Immature natural killer cell (primary cell): ENCODE results near the gene SLC9B2. TPM values are rescaled to one million over a fixed set of nuclear protein-coding genes. Genes with fewer than 3 reads are reported as not detected.
"Not testable (repeated sequence)": the region's sequence is repeated elsewhere in the genome, so short reads cannot be mapped to it uniquely, and the experiment has no call there.

Source experiments
- DNase-seq, 3 donors: peaks; one replicate each; pipeline ENCODE4 v3.0.0; 2022; ENCODE audit warnings: mixed read lengths in 1 of 3
- H3K27ac Mint-ChIP-seq, 6 donors: one replicate each; pipeline ENCODE4 v1.8.0; 2020; ENCODE audit warnings: mixed read lengths in 6 of 6, mild to moderate bottlenecking in 5 of 6, inconsistent platforms in 4 of 6, moderate library complexity in 3 of 6
- H3K27me3 Mint-ChIP-seq, 3 donors: one replicate each; pipeline ENCODE4 v1.8.0; 2020 to 2021; ENCODE audit warnings: low read depth in 3 of 3, mild to moderate bottlenecking in 3 of 3, mixed read lengths in 3 of 3, moderate library complexity in 3 of 3, inconsistent platforms in 1 of 3
- H3K36me3 Mint-ChIP-seq, 3 donors: one replicate each; pipeline ENCODE4 v1.8.0; 2020; ENCODE audit warnings: mixed read lengths in 3 of 3, inconsistent platforms in 2 of 3, mild to moderate bottlenecking in 2 of 3
- H3K4me1 Mint-ChIP-seq, 2 donors: one replicate each; pipeline ENCODE4 v1.8.0; 2020; ENCODE audit warnings: inconsistent platforms in 2 of 2, mild to moderate bottlenecking in 2 of 2, mixed read lengths in 2 of 2, moderate library complexity in 1 of 2
- H3K4me3 Mint-ChIP-seq, 5 donors: one replicate each; pipeline ENCODE4 v1.8.0; 2020; ENCODE audit warnings: mild to moderate bottlenecking in 5 of 5, mixed read lengths in 5 of 5, inconsistent platforms in 3 of 5, moderate library complexity in 3 of 5
- H3K9me3 Mint-ChIP-seq, 6 donors: one replicate each; pipeline ENCODE4 v1.8.0; 2020; ENCODE audit warnings: mild to moderate bottlenecking in 6 of 6, mixed read lengths in 6 of 6, inconsistent platforms in 4 of 6, moderate library complexity in 3 of 6
- polyA plus RNA-seq, 3 donors: library from polyadenylated mRNA; unstranded; fragments of 300-500 nt; fragmentation: Illumina TruSeq; gene quantifications; one replicate each; pipeline ENCODE4 v1.2.3, GENCODE V29; 2021

The SLC9B2 gene
- polyA plus RNA-seq, 3 donors from 2014 or later = 8.9 to 15.7 (median 9.8) TPM

- DNase-seq = no peak
- Mint-ChIP-seq H3K4me1 (peaks cover 22 to 25% of the 10 kb centered on the region in 2 donors), H3K36me3 (peaks cover 4 to 7% (median 5%) of the 10 kb centered on the region in 3 donors), H3K9me3 (no peaks in the 10 kb centered on the region), H3K27me3 (peaks cover 2 to 14% (median 10%) of the 10 kb centered on the region in 3 donors), H3K4me3 (no peak overlapping the region), H3K27ac (peak overlapping the region in 1 of 6 donors; percentile 24)
Observed at GRCh38 chr4:103021120-103021519, 55.4 kb downstream of the SLC9B2 start.

- no peaks in the 10 kb centered on the region for H3K9me3 Mint-ChIP-seq
- H3K27me3 Mint-ChIP-seq = peaks cover 2 to 14% (median 10%) of the 10 kb centered on the region in 3 donors
- peaks cover 22 to 25% of the 10 kb centered on the region in 2 donors for H3K4me1 Mint-ChIP-seq
- H3K36me3 Mint-ChIP-seq = no peaks in the 10 kb centered on the region
- peak; percentile 93 to 94 (median 93) for DNase-seq
- H3K4me3 Mint-ChIP-seq = peak within 1 kb of the TSS; percentile 91 to 98 (median 97)
- H3K27ac Mint-ChIP-seq = no peak within 1 kb of the TSS
Observed at GRCh38 chr4:103019308-103020124, 57.0 kb downstream of the SLC9B2 start, which contains the start of gene SLC9B1. Gene SLC9B1, minus strand, starts transcription at chr4:103019705. Its CDS starts 27,994 bp downstream, at chr4:102991711.

GRCh38 chr4:103018391-103019307 lies 57.9 kb downstream of the SLC9B2 start:
- peak in 2 of 3 donors; percentile 2 to 10 for DNase-seq

GRCh38 chr4:103012551-103012950 lies 64.0 kb downstream of the SLC9B2 start:
- no peak overlapping the region for H3K27ac Mint-ChIP-seq
- H3K4me1 Mint-ChIP-seq = no peaks in the 10 kb centered on the region
- H3K36me3 Mint-ChIP-seq = no peaks in the 10 kb centered on the region
- H3K4me3 Mint-ChIP-seq = no peak overlapping the region
- H3K9me3 Mint-ChIP-seq = no peaks in the 10 kb centered on the region
- no peak for DNase-seq
- H3K27me3 Mint-ChIP-seq = peaks cover 0 to 1% (median 0%) of the 10 kb centered on the region in 3 donors

More at GRCh38 chr4:103018391-103019307, 57.9 kb downstream of the SLC9B2 start:
- H3K36me3 Mint-ChIP-seq = no peaks in the 10 kb centered on the region
- H3K27me3 Mint-ChIP-seq = peaks cover 2 to 15% (median 10%) of the 10 kb centered on the region in 3 donors
- peaks cover 22 to 25% of the 10 kb centered on the region in 2 donors for H3K4me1 Mint-ChIP-seq
- H3K4me3 Mint-ChIP-seq = peak overlapping the region; percentile 91 to 98 (median 97)
- no peaks in the 10 kb centered on the region for H3K9me3 Mint-ChIP-seq
- H3K27ac Mint-ChIP-seq = no peak overlapping the region

- Mint-ChIP-seq H3K4me3 (no peak overlapping the region), H3K27me3 (peaks cover 0 to 1% (median 0%) of the 10 kb centered on the region in 3 donors), H3K4me1 (no peaks in the 10 kb centered on the region), H3K9me3 (no peaks in the 10 kb centered on the region), H3K27ac (no peak overlapping the region), H3K36me3 (no peaks in the 10 kb centered on the region)
- no peak for DNase-seq
Observed at GRCh38 chr4:103012060-103012459, 64.5 kb downstream of the SLC9B2 start.

- H3K36me3 Mint-ChIP-seq = no peaks in the 10 kb centered on the region
- peaks cover 0 to 1% (median 0%) of the 10 kb centered on the region in 3 donors for H3K27me3 Mint-ChIP-seq
- H3K4me1 Mint-ChIP-seq = no peaks in the 10 kb centered on the region
- DNase-seq = no peak
- no peak overlapping the region for H3K27ac Mint-ChIP-seq
- H3K9me3 Mint-ChIP-seq = no peaks in the 10 kb centered on the region
- H3K4me3 Mint-ChIP-seq = no peak overlapping the region
Observed at GRCh38 chr4:103011378-103012025, 65.1 kb downstream of the SLC9B2 start.

- DNase-seq = no peak
- Mint-ChIP-seq H3K27me3 (peaks cover 0 to 3% (median 0%) of the 10 kb centered on the region in 3 donors), H3K9me3 (no peaks in the 10 kb centered on the region), H3K36me3 (no peaks in the 10 kb centered on the region), H3K4me1 (no peaks in the 10 kb centered on the region), H3K27ac (no peak overlapping the region), H3K4me3 (no peak overlapping the region)
Observed at GRCh38 chr4:103010804-103011203, 65.8 kb downstream of the SLC9B2 start.

GRCh38 chr4:103008875-103009729 lies 67.5 kb downstream of the SLC9B2 start:
- H3K9me3 Mint-ChIP-seq = no peaks in the 10 kb centered on the region
- peaks cover 1 to 4% (median 3%) of the 10 kb centered on the region in 3 donors for H3K27me3 Mint-ChIP-seq
- H3K4me1 Mint-ChIP-seq = no peaks in the 10 kb centered on the region
- no peaks in the 10 kb centered on the region for H3K36me3 Mint-ChIP-seq
- no peak overlapping the region for H3K4me3 Mint-ChIP-seq
- peak; percentile 35 to 49 (median 49) for DNase-seq
- no peak overlapping the region for H3K27ac Mint-ChIP-seq

- no peaks in the 10 kb centered on the region for H3K4me1 Mint-ChIP-seq
- H3K27me3 Mint-ChIP-seq = peaks cover 3 to 5% (median 4%) of the 10 kb centered on the region in 3 donors
- H3K9me3 Mint-ChIP-seq = peaks cover 0 to 4% (median 0%) of the 10 kb centered on the region in 6 donors
- DNase-seq = no peak
- H3K36me3 Mint-ChIP-seq = peaks cover 0 to 12% (median 6%) of the 10 kb centered on the region in 3 donors
- H3K27ac Mint-ChIP-seq = no peak overlapping the region
- no peak overlapping the region for H3K4me3 Mint-ChIP-seq
Observed at GRCh38 chr4:103002551-103002950, 74.0 kb downstream of the SLC9B2 start.

- H3K9me3 Mint-ChIP-seq = no peaks in the 10 kb centered on the region
- H3K4me1 Mint-ChIP-seq = no peaks in the 10 kb centered on the region
- no peak for DNase-seq
- H3K36me3 Mint-ChIP-seq = peaks cover 0 to under 1% (median 0%) of the 10 kb centered on the region in 3 donors
- H3K27me3 Mint-ChIP-seq = peaks cover 0 to 6% (median 3%) of the 10 kb centered on the region in 3 donors
- H3K4me3 Mint-ChIP-seq = no peak overlapping the region
- H3K27ac Mint-ChIP-seq = no peak overlapping the region
Observed at GRCh38 chr4:102994803-102995202, 81.8 kb downstream of the SLC9B2 start.

GRCh38 chr4:102993985-102994384 lies 82.6 kb downstream of the SLC9B2 start:
- H3K27ac Mint-ChIP-seq, H3K27me3 Mint-ChIP-seq, DNase-seq, H3K36me3 Mint-ChIP-seq, H3K4me1 Mint-ChIP-seq, H3K4me3 Mint-ChIP-seq, H3K9me3 Mint-ChIP-seq: not testable (repeated sequence)

GRCh38 chr4:102988429-102989020 lies 88.0 kb downstream of the SLC9B2 start:
- peaks cover 5 to 10% (median 9%) of the 10 kb centered on the region in 3 donors for H3K36me3 Mint-ChIP-seq
- no peak overlapping the region for H3K27ac Mint-ChIP-seq
- H3K4me1 Mint-ChIP-seq = no peaks in the 10 kb centered on the region
- H3K4me3 Mint-ChIP-seq = no peak overlapping the region
- peaks cover 0 to 1% (median 0%) of the 10 kb centered on the region in 3 donors for H3K27me3 Mint-ChIP-seq
- DNase-seq = no peak
- no peaks in the 10 kb centered on the region for H3K9me3 Mint-ChIP-seq
